NCI-H146 treated with DMSO at 0.1 percent for 48 hours (cell line): ENCODE measurements around the gene SMIM32.

Source experiments
- DNase-seq: peaks from one replicate; lab custom pipeline; 2025; ENCODE audit not compliant: unreplicated experiment; lab: John Stamatoyannopoulos, UW

Gene SMIM32

DNA sequence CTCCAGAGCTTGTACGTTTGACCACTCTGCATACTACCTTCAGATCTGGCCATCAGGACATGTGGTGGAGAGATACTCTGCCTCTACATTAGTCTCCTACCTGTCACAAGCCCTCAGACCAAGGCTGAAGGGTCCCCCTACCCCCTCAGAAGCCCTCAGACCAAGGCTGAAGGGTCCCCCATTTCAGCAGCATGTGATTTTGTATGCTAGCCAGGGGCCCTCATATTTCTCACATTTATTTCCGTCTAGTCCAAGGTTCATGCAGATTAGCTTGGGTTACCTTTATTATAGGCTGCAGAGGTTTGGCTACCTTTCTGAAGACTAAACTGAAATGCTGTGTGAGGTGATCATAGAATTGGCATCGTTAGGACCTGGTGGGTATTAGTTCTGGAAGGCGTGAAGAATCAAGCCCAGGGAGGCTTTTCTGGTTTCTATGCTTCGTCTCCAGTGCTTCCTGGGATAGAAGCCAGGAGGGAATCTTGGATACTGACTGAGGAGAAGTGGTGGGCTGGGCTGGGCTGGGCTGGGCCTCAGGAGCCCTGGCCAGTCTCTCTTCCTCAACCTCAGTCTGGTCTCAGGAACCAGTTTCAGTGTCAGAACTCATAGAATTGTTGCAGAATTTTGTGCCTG is 2.8 kb downstream of the SMIM32 start:
- no peak for DNase-seq

DNA sequence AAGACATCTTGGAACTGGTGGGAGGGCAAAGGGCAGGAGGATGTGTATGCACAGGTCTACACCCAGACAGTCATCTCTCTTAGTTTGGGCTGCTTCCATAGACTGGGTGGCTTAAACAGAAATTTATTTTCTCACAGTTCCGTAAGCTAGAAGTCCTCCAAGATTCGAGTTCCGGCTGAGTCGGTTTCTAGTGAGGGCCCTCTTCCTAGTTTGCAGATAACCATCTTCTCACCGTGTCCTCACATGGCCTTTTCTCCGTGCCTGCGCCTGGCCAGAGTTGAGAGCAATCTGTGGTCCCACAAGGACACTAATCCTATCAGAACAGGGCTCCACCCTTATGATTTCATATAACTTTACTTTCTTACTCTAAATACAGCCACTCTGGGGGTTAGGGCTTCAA is 4.1 kb downstream of the SMIM32 start:
- DNase-seq, result no peak

DNA sequence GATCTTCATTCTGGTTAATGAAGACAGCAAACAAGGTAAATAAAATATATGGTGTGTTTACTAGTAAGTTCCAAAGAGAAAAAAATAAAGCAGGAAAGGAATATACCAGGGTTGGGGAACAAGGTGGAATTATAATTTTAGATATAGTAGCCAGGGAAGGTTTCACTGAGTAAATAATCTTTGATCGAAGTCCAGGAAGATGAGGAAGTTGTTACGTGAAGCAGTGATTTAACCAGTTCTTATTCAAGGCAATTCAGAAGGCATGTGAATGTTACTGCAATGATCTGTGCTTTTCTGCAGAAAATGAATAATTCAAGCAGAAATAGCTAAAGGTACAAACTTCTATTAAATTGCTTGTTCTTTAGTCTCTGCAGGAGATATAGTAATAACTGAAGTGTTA is 6.2 kb downstream of the SMIM32 start:
- no peak for DNase-seq

DNA sequence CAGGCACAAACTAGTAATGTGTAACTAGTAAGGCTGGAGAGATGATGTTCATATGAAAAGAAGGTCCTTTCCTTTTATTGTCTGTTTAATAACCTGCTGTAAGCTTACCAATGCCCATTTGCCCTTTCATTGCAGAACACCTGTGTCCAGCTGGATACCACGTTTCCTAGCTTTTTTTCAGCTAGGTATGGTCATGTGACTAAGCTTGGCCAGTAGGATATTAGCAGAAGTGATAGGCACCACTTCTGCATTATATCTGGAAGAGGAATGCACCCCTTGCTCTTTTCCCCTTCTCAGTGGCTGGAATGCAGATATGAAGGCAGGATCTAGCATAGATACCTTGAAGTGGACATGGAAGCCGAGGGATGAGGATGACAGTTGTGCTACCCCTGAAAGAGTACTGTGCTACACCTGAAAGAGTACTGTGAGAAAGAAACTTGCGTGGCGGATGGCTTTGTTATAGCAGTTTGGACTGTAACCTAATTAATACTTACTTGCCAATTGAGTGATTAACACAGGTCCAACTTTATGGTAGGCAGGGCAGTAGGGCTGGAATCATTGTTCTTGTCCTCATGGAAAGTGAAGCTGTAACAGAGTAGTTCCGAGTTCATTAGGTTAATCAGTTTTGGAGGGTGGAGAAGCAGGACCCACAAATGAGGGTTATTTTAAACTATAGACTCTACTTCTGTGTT is 6.8 kb downstream of the SMIM32 start:
- DNase-seq, result no peak

DNA sequence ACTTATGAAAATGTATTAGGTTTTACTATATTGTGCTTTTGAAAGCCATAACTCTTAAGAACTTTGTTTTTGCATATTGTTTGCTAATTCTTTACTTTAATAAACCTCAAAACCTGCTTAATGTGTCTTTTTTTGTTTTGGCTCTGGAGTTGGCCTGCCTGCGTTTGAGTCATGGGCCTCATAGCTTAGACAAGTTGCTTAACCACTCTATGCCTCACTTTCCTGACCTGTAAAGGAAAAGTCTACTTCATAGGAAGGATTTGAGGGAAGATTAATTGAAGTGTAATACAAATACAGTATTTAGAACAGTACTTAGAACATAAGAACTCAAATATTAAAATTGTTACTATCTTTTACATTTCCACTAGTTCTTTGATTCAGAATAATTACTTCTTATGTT is 10.3 kb downstream of the SMIM32 start:
- DNase-seq, result no peak

DNA sequence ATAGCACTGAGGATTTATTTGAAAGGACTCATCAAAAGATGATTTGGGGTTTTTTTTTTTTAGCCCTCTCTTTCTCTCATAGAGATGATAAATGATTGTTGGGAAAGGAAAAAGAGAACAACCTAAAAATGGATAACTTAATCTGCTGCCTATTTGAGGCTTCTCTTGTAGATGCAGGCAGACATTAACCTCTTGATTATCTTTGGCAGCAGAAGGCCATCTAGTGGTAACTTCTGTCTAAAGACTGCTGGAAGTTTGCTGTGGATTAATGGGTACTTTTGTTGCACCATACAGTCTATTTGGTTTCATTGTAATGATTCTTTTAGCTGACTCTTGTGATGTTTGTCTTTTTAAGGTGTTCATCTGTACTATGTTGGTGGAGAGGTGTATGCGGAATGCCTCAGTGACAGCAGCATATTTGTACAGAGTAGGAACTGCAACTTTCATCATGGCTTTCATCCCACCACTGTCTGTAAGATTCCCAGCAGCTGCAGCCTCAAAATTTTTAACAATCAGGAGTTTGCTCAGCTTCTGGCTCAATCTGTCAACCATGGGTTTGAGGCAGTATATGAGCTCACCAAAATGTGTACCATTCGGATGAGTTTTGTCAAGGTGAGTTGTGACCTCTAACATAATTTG is 18.8 kb downstream of the SMIM32 start:
- peak; percentile 6 for DNase-seq

DNA sequence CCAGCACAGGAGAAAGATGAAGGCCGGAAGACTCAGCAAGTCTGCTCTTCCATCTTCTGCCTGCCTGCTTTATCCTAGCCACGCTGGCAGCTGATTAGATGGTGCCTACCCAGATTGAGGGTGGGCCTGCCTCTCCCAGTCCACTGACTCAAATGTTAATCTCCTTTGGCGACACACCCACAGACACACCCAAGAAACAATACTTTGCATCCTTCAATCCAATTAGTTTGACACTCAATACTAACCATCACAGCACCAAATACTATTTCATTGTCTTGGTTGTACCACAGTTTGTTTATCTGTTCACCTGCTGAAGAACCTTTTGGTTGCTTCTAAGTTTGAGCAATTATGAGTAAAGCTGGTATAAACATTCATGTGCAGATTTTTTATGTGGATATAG is 23.7 kb downstream of the SMIM32 start:
- no peak for DNase-seq

DNA sequence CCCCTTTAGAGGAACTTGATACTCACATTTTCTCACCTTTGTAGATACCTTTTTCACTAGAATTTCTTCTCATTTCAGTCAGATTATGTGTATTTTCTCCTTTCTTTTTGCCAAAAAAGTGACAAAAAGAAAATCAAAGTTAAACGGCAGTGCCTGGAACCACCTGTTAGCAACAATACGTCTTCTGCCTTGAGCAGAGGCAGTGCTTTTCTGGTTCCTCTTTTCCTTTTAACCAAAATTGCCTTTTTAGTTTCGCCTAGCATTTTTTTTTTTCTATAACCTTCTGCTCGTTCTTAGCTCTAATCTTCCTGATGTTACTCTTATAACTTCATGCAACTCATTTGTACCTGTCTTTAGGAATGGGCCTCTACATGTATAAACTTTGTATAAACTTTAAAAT is 26.1 kb downstream of the SMIM32 start:
- no peak for DNase-seq

DNA sequence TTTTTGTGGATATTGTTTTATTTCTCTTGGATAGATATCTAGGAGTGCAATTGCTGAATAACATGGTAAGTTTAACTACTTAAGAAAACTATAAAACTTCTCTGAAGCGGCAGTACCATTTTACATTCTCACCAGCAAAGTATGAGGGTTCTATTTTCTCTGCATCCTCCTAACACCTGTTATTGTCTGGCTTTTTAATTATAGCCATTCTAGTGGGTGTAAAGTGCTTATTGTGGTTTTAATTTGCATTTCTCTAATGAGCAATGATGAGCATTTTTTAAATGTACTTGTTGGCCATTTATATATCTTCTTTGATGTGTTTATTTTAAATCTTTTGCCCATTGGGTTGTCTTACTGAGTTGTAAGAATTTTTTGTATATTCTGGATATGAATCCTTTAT is 28.7 kb downstream of the SMIM32 start:
- no peak for DNase-seq

DNA sequence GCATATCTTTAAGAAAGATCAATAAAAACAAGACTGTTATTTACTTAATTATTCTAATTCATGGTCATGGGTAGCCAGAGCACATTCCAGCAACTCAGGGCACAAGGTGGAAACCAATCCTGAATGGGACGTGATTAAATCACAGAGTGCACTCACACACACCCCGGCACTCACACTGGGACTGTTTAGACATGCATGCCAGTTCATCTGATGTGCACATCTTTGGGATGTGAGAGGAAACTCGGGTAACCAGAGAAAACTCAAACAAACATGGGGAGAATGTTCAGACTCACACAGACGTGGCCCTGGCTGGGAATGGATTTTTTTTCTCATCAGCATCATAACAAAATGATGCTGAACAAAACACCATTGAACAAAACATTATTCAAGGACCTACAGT is 31.0 kb downstream of the SMIM32 start:
- DNase-seq, result no peak

DNA sequence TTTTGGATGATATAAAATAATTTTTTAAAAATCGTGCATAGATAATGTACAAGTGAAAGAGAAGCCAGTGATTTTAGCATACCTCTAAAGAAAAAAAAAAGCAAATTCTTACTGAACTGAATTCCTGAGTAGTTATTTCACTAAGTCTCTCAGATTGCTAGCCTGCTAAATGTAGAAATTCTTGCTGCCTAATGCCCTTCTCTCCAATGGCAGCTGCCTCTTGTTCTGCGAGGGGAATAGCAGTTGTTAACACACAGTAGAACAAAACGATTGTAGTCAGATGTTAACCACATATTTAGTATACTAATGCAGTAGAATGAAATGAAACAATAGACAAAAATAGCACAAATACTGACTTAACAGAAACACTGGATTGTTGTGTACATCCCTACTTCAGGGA is 33.5 kb downstream of the SMIM32 start:
- no peak for DNase-seq

DNA sequence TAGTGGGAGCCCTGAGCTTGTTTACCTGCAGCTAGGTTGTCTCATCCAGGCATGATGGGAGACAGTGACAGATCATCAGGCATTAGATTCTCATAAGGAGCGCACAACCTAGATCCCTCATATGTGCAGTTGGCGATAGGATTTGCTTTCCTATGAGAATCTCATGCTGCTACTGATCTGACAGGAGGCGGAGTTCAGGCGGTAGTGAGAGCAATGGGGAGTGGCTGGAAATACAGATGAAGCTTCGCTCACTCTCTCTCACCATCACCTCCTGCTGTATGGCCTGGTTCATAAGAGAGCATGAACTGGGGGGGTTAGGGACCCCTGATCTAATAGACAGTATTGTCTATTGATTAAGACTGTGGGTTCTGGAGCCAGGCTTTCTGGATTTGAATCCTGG is 35.4 kb downstream of the SMIM32 start:
- no peak for DNase-seq

DNA sequence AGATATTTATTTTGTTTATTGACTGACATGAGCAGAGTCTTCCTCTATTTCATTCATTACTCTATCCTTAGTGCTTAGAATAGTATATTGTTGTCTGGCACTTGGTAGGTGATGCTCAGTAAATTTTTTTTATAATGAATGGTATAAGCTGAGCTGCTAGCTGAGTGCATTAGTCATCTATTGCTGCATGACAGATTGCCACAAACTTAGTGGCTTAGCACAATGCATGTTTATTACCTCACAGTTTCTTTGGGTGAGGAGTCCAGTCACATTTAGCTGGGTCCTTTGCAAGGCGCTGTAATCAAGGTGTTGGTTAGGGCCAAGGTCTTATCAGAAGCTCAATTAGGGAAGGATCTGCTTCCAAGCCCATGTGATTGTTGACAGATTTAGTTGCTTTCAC is 37.2 kb downstream of the SMIM32 start:
- DNase-seq, result no peak

DNA sequence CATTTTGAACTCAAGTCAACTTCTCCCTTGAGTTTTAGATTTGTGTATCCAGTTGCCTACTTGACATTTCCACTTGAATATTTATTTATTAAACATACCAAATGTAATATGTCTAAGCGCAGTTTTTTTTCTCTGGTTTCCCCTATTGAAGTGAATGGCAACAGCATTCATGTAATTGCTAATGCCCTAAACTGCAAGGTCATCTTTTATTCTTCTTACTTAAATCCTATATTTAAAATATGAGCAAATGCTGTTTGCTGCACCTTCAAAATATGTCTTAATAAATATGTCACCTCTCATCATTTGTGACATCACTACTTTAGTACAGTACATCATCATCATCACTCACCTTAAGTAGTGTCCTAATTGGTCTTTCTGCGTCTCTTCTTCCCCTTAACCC is 37.9 kb downstream of the SMIM32 start:
- DNase-seq, result no peak

DNA sequence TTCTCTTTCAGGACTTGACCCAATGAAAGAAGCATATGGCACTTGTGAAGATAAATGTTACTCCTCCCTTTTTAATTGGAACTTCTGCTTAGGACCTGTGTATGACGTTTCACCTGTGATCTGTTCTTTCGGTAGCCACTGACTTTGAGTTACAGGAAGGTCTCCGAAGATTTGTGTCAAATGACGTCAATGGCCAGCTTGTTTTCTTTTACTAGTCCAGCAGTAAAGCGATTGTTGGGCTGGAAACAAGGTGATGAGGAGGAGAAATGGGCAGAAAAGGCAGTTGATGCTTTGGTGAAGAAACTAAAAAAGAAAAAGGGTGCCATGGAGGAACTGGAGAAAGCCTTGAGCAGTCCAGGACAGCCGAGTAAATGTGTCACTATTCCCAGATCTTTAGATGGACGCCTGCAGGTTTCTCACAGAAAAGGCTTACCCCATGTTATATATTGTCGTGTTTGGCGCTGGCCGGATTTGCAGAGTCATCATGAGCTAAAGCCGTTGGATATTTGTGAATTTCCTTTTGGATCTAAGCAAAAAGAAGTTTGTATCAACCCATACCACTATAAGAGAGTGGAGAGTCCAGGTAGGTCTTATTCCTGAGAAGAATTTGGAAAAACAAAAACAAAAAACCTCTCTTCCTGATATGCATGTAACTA is 39.3 kb downstream of the SMIM32 start:
- no peak for DNase-seq

DNA sequence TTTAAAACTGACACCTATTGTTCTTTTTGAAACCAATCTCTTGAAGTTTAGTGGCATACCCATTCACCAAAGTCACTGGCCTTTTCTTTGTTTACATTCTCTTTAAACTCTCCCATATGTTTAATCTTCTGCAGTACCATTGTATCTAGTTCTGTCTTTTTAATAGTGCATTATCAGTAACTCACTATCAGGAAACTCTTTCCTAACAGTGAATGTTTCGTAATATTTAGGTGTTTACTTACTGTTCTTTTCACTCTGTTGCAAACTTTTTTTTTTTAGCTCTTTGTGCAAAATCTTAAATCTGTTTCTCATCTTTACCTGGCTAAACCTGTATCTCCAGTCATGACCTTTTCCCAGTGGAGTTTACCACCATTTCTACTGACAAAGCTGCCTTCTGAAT is 43.1 kb downstream of the SMIM32 start:
- DNase-seq, result no peak

DNA sequence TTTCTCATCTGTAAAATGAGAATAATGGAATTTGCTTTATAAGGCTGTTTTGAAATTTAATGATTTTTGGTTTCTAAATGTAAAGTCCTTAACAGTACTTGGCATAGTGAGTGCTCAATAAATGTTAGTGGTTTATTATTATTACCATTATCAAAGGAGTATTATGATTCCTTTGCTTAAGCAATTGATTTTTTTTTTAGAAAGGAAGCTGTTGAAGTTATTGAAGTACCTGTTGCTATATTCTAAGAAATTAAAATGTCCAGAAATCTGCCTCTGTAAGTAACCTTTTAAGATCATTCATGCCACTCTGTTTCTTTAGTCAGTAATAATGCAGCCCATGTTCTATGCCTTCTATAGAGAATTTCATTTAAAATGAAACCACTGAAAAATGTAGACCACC is 45.3 kb downstream of the SMIM32 start:
- DNase-seq, result no peak

DNA sequence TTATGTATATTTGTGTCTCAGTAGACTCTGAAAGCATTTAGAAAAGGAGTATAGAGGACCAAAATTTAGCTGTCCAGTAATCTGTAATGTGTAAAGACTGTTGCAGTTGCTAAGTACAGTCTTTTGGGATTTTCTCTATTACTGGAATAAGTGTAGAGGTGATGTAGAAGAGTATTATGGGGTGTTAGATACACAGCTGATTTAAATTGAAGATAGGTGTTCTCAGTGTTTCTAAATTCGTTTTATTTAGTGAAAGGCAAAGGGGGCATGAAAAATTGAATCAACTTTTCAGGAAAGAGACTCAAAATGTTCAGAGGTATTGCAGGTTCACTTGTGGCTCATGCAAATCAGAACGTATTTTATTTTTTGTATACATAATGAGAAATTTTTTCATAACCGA is 46.8 kb downstream of the SMIM32 start:
- DNase-seq, result no peak

DNA sequence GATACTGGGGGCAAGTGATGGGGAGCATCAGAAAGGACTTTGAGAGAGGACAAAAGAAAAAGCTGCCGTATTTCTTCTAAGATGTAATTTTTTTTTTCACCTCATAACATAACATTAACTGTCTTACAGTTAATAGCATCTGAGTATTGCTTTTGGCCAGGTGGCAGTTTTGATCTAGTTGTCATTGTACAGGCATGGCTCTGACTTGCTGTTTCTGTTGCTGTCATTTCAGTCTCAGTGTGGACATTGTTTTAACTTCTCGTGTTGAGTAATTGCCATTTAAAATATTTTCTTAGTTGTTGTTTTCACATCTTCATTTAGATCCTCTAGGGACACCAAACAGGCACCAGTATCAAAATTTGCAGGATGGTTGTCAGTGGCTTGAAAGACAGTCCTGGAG is 47.9 kb downstream of the SMIM32 start:
- DNase-seq, result no peak

DNA sequence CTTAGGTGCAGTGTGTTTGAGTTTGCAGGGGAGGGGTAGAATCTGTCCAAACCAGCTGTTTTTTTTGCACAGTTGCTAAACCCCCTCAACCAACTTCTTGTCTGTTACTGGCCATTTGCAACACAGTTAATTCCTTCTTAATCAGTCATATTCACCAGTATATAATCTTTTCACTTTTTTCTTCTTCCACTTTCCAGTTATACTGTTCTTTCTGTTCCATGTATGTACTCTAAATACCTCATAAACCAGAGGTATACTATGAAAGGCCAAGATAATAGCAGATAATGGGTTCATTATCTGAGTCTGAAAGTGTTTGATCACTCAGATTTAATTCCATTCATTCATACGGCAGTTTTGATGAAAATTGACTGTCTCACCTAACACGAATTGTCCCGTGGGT is 49.2 kb downstream of the SMIM32 start:
- no peak for DNase-seq

DNA sequence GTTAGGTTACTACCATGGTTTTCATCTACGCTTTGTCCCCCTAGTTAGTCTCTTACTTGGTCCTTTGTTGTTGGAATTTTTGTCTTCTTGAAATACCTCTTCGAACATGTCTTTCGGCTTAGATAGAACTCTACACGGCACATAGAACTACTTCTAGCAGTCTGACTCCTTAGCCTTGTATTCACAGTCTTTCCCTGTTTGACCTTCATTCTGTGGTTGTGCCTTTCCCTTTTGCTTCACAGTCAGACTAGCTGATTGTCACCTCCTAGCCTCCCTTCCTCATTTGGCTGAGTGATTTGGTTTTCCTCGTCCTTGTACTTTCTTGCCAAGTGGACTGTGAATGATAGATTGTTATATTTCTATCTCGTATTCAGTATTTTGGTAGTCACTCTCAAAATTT is 49.6 kb downstream of the SMIM32 start:
- DNase-seq, result no peak

DNA sequence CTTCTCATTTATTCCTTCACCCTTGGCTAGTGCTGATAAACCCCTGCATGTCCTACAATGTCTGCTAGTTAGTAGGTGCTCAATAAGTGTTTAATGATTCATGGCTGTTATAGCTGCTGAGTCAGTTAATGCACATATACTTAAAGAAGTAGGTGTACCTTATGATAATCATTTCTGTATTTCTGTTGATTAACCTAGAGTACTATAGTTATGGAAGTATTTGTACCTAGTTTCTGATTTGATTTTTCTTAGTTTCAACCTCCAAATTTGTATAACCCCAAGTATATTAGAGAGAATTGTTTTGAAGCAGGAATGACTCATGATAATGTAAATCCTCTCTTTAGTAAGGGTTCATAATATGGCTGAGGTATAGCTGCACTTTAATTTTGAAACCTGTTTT is 51.4 kb downstream of the SMIM32 start:
- DNase-seq, result no peak
